Activated CD4-positive, alpha-beta T cell treated with anti-CD3 and anti-CD28 coated beads for 1 hour (primary cell): Measurements from ENCODE around the gene C21orf91.

Experiments used
- DNase-seq: peaks from one replicate; pipeline ENCODE4 v3.0.0-alpha.2; 2020

The C21orf91 gene

DNA sequence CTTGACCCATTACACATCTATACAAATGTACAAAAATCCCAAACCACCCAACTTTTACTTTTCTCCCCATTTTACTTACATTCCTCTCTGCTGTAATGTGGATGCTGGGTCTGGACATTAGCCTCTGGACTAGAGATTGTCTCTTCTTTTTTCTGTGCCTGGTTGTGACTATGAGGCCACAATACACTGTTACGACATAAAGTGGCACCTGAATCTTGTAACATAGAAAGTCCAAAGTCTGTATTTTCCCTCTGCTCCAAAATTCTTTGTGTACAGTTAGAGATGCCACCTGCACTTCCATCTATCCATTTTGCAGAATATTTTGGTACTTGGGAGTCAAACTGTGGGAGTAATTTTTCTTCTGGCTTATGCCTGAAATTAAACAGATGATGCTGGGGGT lies 22.7 kb downstream of the C21orf91 start:
- DNase-seq: no peak

DNA sequence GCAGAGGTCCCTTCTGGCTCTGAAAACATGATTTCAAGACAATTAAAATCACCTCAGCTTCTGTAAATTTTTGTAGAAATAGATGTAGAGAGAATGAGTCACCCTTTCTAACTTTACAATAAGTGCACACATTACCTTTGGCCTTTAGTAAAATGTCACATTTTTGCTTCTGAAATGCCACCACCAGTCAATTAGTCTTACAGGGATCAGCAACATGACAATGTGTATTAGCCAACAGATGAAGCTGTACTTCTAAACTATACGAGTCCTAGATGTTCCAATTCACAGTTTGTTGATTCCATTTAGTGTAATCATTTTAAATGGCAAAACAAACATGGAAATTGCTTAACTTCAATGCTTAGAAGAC lies 23.1 kb downstream of the C21orf91 start:
- no peak for DNase-seq

DNA sequence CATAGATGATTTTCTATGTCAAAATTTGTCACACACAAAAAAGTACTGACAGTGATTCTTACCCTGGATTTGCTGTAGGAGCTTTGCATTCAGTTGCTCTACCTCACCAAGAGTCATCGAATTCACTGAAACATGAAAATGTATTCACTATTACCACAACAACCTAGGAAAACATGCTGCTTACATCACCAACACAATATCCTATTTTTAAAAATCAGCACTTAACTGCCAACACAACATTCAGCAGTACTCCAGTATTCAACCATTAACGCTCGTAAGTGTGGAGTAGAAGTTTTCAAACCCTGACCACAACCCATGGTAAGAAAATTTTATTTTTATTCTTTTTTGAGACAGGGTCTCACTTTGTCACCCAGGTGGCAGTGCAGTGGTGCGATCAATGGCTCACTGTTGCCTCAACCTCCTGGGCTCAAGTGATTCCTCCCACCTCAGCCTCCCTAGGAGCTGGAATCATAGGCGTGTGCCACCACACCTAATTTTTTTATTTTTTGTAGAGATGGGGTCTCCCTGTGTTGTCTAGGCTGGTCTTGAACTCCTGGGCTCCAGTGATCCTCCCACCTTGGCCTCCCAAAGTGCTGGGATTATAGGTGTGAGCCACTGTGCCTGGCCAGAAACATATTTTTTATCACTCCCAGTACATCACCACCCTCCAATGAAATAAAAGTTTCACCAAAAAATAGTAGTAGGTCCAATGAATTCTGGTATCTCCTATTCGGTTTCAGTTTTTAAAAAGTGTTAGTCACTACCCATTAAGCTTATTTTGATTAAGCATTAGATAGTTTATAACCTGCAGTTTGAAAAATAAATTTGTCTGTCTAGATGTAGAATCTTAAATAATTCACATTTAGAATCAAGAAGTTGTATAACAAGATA lies 23.8 kb downstream of the C21orf91 start:
- DNase-seq: no peak

DNA sequence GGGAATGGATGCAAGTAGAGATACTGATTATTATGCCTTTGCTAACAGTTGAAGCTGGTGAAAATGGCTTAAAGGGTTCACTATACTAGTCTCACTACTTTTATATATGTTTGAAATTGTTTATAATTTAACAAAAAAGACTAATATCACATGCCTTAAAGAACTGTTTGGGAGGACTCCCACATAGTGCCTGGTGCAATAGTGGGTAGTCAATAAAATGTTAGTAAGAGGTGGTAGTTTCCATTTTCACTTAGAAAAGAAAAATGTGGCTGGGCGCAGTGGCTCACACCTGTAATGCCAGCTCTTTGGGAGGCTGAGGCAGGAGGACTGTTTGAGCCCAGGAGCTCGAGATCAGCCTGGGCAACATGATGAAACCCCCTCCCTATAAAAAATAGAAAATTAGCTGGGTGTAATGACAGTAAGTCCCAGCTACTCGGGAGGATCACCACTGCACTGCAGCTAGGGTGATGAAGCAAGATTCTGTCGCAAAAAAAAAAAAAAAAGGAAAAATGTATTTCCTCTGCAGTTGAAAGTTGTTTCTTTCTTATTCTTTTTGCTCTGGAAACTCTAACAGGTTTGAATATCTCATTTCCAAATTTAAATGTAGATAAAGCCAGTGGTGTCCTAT lies 24.5 kb downstream of the C21orf91 start:
- no peak for DNase-seq

DNA sequence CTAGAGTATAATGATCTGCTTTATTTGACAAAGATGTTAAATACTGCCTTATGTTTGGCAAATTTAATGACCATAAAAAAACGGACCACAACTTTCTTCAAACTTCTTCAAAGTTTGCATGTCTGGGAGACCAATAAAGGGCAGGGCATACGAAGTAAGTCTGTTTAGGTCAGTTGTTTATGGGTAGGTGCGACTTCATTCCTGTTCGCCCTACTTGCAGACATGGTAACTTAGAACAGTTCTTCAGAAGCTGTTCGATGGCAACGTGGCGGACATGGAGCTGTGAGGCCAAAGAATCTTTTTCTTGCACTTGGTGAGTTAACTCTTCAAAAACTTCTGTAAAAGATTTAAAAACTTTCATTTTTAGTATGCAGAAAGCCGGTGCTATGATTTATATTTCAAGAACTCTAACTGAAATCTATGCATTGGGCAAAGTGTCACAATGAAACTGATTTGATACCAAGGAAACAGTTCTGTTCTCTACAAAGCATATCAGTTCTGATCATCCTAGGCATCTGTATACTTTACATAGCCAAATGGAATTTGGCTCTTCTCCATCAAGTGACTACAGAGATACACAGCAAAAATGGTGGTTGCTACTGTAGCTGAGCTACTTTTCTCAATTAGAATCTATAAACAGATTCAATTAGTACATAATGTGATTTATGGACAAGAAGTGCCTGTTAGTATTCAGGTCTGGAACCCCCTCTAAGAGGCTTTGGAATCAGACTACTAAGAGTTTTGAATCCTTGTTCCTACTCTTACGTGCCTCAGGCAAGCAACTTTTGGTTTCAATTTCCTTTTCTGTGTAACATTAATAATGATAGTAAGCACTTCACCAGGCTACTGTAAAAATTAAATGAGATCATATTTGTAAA lies 25.7 kb downstream of the C21orf91 start:
- no peak for DNase-seq

DNA sequence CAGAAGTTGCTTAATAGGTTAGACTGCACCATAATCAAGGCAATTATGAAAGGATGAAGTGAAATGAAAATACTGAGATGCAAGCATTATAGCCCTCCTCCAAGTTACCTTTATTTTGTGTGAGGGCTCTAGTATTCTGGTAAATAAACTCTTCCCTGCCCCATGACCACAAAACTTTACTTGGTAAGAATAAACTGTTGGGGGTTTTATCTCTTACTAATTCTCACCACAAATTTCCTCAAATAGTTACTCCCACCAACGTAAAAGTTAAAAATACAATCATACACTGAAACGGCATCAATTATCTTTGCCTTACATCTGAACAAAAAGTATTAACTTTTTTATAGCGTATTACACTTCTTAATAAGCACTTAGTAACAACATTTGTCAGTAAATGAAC lies 29.5 kb downstream of the C21orf91 start:
- DNase-seq: no peak

DNA sequence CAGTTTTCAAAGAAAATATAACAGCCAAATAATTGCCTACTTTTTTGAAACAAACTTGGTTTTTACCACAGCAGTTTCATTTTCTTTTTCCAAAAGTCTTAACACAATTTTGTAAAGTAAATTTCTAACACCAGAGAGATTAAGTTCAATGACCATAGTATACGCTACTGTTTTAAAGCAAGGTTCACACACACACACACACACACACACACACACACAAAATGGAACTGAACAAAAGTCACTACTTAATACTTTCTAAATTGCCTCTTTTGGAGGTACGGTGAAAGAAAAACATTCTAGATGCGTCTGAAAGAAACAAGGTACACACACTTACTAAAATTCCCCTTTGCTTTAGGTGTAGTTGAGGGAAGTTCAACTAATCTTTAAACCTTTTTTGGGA lies 30.1 kb downstream of the C21orf91 start:
- no peak for DNase-seq

DNA sequence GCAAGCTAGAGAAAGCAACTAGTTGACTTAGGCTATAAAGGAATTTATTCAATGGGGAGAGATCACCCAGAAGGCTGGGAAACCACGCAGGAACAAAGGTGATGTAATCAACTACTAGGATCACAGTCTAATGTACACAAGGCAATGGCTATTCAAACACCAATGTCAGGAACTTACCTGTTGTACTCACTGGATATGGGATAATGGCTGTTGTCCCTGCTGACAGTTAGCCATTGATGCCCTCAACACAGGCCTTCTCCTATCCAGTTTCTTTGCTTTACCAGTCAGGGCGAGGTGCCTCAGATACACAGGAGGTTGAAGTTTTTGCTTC lies 32.3 kb downstream of the C21orf91 start:
- no peak for DNase-seq

DNA sequence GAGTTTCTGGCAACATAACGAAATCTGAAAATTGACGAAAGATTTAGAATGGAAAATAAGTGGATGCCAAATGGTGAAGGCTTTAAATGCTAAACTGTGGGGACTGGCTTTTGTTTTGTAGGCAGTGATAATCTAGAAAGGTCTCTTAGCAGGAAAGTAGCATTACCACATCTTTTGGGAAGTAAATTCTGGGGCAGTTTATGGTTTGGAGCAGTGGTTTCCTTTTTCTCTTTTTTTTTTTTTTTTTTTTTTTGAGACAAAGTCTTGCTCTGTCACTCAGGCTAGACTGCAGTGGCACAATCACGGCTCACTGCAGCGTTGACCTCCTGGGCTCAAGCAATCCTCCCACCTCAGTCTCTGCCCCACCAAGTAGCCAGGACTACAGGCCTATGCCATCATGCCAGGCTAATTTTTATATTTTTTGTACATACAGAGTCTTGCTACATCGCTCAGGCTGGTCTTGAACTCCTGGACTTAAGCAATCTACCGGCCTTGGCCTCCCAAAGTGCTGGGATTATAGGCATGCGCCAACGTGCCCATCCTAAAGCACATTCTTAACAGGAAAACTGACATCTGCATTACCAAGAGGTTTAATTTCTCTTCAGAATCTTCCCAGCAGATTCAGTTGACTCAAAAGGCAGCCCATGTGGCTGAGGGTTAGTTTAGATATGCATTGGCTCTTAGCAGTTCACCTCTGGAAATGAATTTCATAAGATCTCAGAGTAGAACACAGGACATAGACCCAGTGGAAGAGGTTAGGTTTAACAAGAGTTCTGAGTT lies 32.9 kb downstream of the C21orf91 start:
- DNase-seq: no peak

DNA sequence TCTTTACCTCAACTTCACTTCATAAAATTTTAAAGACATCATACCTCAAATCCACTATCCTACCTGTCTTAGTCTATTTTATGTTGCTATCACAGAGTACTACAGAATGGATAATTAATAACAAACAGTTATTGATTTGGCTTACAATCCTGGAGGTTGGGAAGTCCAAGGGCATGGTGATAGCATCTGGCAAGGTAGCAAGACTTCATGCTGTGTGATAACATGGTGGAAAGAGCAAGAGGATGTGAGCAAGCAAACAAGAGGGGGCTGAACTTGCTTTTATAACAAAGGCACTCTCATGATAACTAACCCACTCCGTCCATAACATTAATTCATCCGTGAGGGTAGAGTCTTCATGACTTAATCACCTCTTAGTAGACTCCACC lies 33.8 kb downstream of the C21orf91 start:
- no peak for DNase-seq

DNA sequence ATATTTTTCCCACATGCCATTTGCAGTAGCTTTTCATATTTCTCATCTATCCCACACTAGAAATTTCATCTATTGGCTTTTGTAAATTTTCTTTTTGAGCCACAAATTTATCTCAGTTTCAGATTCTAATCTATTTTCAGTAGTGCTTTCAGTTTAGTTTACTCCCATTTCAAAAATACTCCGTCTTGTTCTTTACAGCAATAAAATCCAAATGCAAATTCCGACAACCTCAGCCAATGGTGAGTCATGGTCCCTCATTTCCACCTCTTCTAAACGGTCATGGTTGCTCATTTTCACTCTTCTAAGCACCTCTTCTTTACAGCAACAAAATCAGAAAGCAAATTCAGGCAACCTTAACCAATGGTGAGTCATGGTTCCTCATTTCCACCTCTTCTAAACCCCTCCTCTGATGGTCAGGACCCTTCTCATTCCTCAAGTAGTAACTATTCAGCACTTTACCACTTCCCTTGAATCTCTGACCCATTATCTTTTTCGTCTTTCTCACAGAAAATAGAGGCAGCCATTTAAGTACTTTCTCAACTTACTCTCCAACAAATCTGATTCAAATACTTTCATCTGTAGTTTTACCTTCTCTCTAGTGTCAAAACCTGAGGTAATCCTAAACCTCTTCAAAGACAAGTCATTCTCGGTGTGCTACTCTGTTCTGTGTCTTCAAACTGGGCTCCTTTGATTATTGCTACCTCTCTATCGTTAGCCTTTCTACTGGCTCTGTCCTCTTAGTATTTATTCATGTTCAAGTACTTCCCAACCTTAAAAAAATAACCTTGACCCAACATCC lies 34.4 kb downstream of the C21orf91 start:
- no peak for DNase-seq

DNA sequence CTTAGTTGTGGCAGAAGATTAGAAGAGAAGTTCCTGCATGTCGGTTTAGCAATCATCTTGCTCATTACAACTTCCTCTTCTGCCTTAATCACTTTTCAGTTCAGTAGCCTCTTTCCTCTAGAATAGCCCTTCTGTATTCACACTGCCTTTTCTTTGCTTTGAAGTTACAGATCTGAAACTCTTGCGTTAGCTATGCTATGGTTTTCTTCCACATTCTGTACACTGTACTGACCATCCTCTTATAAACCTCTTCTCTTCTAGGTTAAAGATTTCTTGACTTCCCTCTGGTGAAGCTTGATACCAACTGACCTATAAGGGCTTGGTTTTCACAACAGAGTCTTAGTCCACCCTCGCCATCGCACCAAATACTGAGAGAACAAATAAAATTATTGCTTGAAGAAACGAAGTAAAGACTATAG lies 35.0 kb downstream of the C21orf91 start:
- DNase-seq: no peak

DNA sequence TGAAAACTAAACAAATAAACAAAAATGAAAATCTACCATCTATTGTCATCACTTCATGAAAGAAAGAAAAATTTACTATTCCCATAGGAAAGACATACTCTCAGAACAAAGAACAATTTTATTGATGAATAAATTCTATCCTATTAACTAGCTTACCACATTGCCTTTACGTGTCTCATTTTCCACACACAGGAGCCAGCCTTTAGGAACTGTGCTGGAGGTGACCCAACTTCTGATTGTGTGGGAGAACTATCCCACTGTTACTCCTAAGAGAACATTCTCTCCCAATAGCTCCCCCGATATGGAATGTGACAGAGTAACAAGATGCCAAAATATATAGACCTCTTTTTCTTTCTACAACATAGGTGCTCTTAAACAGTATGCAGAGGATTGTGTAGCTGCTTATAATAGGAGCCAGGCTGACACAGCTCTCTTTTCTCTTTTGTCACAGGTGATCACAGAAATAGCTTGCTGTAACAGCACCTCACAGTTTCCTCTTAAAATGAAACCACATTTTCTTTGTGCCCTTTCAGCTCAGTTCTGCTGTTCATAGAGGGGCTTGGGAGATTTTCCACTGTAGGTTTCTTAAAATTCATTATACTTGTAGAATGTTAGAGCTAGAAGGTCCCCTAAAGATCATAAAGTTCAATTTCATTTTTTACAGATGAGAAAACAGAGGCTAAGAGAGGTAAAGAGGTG lies 35.5 kb downstream of the C21orf91 start:
- DNase-seq: no peak

DNA sequence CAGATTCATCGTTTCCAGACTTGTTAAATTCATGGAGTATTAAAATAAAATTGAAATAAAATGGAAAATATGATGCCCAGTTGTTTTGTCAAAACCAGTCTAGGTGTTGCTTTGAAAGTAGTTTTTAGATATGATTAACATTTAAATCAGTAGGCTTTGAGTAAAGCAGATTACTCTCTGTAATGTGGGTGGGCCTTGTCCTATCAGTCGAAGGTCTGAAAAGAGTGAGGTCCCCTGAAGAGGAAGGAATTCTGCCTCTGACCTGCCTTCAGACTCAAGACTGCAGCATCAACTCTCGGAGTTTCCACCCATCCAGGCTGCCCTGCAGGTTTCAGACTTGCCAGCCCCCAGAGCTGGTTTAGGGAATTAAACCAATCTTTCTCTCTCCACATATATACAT lies 36.2 kb downstream of the C21orf91 start:
- DNase-seq: no peak

DNA sequence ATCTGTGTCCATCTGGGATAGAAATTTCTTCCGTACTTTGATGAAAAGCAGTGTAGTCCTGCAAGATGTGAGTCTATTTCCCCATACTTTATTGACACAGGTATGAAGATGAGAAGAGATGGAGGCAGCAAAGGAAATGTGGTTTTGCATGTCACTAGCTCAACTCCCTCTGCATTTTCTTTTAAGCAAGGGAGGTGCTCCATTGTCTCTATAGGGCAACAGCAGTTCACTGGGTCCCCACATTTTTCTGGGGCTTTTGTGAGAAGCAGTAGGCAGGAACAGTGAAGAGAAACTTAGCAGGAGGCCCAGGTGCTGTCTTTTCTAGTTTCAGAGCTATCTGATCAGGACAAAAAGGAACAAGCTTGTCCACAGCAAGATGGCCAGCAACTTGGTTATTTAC lies 37.1 kb downstream of the C21orf91 start:
- no peak for DNase-seq

DNA sequence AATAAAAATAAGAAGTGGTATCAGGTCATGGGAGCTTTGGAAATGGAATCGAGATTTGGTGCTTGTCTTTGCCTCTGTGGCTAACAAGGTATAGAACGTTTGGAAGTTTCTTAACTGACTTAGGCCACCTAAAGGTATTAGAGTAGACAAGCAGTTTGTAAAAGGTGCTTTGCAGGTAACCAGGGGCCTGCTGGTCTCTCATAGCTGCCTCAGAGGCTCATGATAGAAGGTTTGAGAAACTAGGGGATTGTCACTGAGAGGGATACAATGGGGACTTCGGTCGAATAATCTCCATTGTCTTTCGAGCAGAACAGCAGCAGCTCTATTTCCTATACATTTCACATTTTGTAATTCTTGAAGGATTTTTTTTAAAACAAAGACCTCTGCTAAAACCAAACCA lies 37.6 kb downstream of the C21orf91 start:
- DNase-seq: no peak

DNA sequence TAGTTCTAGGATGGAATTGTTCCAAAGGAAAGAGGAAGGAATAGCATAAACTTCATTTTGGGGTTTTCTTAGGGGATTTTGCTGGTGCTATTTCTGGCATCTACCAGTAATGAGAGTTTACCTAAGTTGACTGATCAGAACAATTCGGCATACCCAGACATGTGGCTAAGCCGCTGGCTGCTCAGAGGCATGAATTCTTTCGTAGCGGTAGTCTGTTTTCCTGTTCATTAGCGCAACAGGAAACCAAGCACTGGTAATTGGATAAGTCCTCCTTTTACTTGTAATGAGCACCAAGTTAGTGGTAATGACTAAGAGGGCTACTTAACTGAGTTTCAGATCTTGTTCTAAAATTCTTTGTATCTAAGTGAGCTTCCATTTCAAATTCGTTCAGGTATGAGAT lies 38.6 kb downstream of the C21orf91 start:
- DNase-seq: no peak

DNA sequence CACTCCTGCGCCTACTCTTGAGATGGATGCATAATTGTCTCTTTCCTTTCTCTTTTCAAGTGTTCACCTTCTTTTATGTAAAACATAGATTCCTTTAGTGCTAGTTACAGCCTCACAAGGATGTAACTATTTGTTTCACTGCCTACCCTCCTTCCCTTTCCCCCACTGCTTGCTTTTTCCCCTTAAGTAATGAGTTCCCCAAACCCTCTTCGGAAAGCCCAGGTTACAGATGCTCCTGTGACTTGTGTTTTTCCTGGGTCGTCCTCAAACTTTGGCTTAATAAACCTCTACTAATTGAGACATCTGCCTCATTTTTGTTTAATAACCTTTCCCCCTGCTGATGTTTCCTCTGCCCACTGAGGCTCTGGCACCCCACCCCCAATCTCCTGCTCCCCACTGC lies 39.2 kb downstream of the C21orf91 start:
- no peak for DNase-seq

DNA sequence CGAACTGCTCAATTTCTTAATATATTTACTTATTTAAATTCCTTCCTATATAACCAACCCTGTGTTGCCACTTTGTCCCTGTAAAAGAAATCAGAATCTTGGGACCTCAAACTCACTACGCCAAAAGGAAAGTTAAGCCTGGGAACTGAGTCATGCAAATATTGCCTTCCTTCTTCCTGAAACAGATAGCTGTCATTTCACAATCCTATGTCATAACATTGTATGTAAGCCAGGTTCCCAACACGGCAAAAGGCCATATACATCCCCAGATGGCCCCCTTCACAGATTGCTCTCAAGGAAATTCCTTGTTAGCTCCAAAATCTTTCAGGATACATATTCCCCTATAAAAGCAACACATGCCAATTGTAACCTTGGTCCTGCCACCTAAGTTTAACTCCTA lies 39.7 kb downstream of the C21orf91 start:
- no peak for DNase-seq

DNA sequence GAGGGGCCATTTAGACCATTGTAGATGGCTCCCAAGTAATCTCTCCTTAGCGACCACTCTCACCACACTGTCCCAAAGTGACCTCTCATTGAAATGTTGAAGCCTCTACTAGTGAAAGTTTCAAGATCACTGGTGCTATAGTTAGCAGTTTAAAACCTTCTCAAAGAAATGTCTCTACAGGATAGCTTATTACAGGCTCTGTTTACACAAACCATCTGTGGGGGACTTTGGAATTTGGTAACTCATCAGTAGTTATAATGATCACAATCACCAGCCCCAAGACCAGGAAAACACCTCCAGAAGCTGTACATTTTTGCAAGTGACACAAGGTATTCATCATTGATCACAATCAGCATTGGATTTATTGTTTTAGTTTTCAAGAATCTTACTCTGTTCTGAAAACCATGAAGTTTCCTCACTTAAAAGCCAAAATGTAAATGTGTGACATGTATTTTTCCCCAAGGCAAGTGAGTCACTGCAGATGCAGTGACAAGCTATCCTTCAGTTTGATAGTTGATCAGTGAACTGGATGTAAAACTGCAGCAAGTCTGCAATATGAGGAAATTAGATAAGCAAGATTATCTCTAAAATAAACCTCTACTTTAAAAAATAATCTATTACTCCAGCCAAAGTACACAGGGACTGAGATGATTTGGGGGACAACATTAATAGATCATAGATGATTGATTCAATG lies 41.9 kb downstream of the C21orf91 start:
- no peak for DNase-seq
